Measurements from ENCODE around the gene NEO1. TPM values are rescaled to one million over a fixed set of nuclear protein-coding genes. Genes with fewer than 3 reads are reported as not detected.

The NEO1 gene
- total RNA-seq, 2 donors from 2014 or later, result 7.0 to 8.1 TPM

DNA sequence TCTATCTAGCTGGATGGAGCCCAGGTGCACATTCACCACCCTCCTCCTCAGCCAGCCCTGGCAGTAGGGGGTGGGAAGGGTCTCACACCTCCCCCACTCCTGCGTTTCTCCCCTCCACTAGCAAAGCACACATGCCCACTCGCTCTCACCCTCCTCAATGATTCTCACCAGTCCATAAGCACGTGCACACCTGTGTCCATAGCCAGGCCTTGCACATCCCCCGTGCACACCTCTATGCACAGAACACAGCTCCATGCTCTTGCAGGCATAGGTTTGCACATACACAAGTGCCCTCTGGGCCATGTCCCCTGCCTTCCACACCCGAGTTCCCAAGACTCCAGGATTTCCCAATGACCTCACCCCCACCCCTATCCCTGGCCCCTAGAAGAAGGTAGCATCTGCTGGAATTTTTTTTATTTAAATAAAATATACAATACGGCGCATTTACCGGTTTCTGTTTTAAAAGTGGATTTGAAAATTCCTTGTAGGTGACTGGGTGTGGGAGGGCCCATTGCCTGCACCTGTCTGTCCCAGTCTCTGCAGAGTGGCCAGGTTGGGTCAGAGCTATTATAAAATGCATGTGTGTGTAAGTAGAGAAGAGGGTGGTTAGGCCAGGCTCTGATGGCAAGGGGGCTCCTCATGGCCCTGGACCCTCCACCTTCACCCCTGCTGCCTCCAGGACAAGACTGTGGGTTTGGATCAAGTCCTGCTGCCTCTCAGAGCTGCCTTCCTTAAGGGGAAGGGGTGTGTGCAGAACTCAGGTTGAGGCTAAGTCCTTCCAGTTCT lies 267.4 kb downstream of the NEO1 start:
- DNase-seq, result no peak
- Mint-ChIP-seq H3K9me3 (no peaks in the 10 kb centered on the region), H3K27ac (no peak overlapping the region), H3K4me1 (ENCODE audit: low read depth) (no peaks in the 10 kb centered on the region), H3K4me3 (no peak overlapping the region), H3K36me3 (ENCODE audit: insufficient read depth in 2 of 2) (no peaks in the 10 kb centered on the region), H3K27me3 (ENCODE audit: low read depth) (peaks cover 13% of the 10 kb centered on the region)
- ATAC-seq (replicated peaks in 1 of 2), result no peak

DNA sequence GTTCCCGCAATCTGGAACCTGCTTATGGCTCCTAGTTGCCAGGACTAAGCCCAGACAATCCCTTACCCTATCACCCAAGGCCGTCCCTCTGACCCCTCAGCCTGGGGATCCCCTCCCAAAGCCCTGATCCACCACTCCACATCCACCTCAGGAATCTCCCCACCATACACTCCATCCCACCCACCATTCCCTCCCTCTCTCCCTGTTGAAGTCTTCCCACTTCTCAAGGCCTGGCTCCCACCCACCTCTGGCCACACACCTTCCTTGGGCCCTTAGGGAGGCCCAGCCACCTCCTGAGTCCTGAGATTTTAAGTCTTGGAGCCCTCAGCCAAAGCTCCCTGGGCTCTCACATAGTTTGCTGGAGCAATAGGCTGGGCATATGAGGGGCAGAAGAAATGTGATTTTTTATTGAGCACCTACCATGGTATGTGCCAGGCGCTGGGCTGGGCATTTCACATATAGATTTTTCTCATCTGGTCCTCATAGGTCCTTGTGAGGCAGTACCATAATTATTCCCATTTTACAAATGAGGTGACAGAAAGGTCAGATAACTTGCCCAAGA lies 268.4 kb downstream of the NEO1 start:
- ATAC-seq (replicated peaks in 1 of 2) (no peak), DNase-seq (no peak)
- Mint-ChIP-seq H3K4me3 (no peak overlapping the region), H3K4me1 (ENCODE audit: low read depth) (peaks cover 3% of the 10 kb centered on the region), H3K9me3 (no peaks in the 10 kb centered on the region), H3K36me3 (ENCODE audit: insufficient read depth in 2 of 2) (no peaks in the 10 kb centered on the region), H3K27ac (no peak overlapping the region), H3K27me3 (ENCODE audit: low read depth) (peaks cover 11% of the 10 kb centered on the region)

DNA sequence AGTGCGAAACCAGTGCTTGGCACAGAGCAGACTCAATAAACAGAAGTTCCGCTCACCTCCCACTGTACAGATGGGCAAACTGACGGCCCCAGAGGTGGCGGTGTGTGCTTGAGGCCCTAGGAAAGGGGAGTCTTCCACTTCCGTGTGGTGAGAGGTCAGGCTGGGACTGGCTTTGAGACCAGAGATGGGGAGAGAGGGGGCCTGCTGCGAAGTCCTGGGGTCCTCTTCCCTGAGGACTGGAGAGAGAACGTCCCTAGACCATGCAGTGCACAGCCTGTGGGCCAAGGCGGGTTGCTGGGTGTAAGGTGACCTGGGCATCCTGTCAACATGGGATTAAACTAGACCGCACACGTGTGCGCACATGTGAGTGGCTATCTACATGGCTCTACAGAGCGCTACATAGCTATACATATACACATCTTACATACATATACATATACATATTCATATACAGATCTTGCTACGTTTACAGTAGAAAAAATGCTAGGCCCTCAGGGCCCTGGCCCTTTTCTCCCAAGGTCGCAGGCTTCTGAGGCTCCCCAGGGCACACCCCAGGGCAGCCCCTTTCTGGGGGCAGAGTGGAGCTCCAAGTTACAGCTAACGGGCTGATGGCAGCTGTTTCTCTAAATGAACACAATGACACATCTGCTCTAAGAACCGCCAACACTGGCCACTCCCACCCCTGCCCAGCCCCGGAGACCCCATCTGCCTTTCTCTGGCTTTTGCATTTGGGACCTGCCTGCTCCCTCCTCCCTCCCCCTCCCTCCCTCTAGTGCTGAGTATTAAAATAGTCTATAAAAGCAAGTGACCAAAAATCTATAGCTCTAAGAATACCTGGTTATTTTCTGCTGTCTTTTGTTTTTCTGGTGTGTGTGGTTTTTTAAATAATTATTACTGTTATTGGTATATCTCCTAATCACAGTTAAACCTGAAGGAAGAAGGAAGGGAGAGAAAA lies 269.5 kb downstream of the NEO1 start:
- peaks cover 14% of the 10 kb centered on the region for H3K27me3 Mint-ChIP-seq (ENCODE audit: low read depth)
- ATAC-seq (replicated peaks in 1 of 2) (no peak), DNase-seq (no peak)
- no peaks in the 10 kb centered on the region for H3K36me3 Mint-ChIP-seq (ENCODE audit: insufficient read depth in 2 of 2)
- H3K9me3 Mint-ChIP-seq, result no peaks in the 10 kb centered on the region
- H3K4me1 Mint-ChIP-seq (ENCODE audit: low read depth), result peaks cover 5% of the 10 kb centered on the region
- no peak overlapping the region for H3K4me3 Mint-ChIP-seq
- H3K27ac Mint-ChIP-seq, result no peak overlapping the region

DNA sequence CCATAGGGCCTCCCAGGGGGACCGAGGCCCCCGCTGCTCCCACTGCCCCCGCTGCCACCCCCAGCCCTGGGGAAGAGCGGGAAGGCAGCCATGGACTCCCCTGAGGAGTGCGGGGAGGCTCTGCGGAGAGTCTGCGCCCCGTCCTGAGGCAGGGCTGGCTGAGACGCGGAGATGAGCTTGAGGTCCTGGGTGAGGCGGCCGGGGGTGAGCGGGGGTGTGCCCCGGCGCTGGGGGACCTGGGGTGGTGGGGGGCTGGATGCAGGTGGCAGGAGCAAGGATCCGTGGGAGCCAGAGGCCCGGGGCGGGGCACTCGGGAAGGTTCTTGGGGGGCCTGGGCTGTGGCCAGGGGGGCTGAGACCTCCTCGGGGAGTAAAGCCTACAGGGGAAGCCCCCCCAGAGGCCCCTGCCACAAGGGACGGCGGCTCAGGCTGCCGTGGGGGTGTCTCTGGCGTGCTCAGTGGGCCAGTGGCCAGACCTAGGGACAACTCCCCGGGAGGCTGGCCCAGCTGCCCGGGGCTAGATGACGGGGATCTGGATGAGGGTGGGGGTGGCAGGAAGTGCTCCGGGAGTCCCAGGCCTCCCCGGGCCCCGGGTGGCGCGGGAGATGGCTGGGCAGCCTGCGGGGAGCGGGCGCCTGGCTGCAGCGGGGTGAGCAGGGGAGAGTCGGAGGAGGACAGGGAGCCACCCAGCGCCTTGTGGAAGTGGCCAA lies 270.6 kb downstream of the NEO1 start:
- H3K4me1 Mint-ChIP-seq (ENCODE audit: low read depth), result peaks cover 5% of the 10 kb centered on the region
- H3K36me3 Mint-ChIP-seq (ENCODE audit: insufficient read depth in 2 of 2), result no peaks in the 10 kb centered on the region
- ATAC-seq (replicated peaks in 1 of 2) (no peak), DNase-seq (no peak)
- H3K4me3 Mint-ChIP-seq, result no peak overlapping the region
- peaks cover 14% of the 10 kb centered on the region for H3K27me3 Mint-ChIP-seq (ENCODE audit: low read depth)
- no peak overlapping the region for H3K27ac Mint-ChIP-seq
- no peaks in the 10 kb centered on the region for H3K9me3 Mint-ChIP-seq

DNA sequence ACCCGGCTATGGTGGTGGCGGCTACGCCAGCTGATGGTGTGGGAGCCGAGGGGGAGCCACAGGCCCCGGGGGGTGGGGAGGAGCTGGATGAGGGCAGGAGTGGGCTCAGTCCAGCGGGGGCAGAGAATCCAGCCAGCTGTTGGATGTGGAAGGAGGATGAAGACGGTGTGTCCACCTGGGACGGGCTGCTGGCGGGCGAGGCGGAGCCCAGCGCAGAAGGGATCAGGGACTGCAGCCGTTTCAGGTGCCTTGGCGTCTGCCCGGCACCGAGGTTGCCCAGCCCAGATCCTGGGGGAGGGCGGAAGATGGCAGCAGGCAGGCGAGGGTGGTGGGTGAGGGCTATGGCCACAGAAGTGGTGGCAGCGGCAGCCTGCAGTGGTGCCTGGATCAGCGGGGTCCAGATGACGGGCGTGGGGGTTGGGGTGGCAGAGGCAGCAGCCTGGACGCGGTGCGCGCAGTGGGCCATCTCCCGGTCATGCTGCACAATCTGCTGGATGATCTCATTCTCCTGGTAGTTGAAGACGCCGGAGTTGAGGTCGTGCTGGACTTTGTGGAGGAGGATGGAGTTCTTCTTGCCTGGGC lies 271.2 kb downstream of the NEO1 start:
- no peak overlapping the region for H3K4me3 Mint-ChIP-seq

DNA sequence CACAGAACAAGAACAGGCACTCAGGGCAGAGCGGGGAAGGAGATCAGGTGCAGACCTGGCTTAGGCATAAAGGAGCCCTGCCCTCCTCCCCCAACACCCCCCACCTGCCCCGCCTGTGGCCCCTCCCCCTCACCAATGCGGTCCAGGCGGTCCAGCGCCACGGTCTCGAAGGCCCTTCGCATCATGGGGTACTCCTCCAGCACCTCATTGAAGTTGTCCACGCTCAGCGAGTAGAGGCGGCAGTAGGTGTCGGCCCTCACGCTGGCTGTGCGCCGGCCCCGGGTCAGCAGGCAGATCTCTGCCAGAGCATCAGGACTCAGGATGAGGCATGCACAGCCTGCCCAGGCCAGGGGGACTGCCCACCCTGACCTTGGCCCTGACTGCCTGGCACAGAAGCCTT lies 271.7 kb downstream of the NEO1 start:
- no peak overlapping the region for H3K4me3 Mint-ChIP-seq
- H3K36me3 Mint-ChIP-seq (ENCODE audit: insufficient read depth in 2 of 2), result no peaks in the 10 kb centered on the region
- peaks cover 5% of the 10 kb centered on the region for H3K4me1 Mint-ChIP-seq (ENCODE audit: low read depth)
- DNase-seq, result no peak
- H3K27ac Mint-ChIP-seq, result no peak overlapping the region
- H3K27me3 Mint-ChIP-seq (ENCODE audit: low read depth), result peaks cover 14% of the 10 kb centered on the region
- no peak for ATAC-seq (replicated peaks in 1 of 2)
- H3K9me3 Mint-ChIP-seq, result no peaks in the 10 kb centered on the region

More for the DNA sequence above, 271.2 kb downstream of the NEO1 start:
- Mint-ChIP-seq H3K36me3 (ENCODE audit: insufficient read depth in 2 of 2) (no peaks in the 10 kb centered on the region), H3K27me3 (ENCODE audit: low read depth) (peaks cover 14% of the 10 kb centered on the region), H3K4me1 (ENCODE audit: low read depth) (peaks cover 5% of the 10 kb centered on the region), H3K9me3 (no peaks in the 10 kb centered on the region), H3K27ac (no peak overlapping the region)
- DNase-seq (no peak), ATAC-seq (replicated peaks in 1 of 2) (no peak)

DNA sequence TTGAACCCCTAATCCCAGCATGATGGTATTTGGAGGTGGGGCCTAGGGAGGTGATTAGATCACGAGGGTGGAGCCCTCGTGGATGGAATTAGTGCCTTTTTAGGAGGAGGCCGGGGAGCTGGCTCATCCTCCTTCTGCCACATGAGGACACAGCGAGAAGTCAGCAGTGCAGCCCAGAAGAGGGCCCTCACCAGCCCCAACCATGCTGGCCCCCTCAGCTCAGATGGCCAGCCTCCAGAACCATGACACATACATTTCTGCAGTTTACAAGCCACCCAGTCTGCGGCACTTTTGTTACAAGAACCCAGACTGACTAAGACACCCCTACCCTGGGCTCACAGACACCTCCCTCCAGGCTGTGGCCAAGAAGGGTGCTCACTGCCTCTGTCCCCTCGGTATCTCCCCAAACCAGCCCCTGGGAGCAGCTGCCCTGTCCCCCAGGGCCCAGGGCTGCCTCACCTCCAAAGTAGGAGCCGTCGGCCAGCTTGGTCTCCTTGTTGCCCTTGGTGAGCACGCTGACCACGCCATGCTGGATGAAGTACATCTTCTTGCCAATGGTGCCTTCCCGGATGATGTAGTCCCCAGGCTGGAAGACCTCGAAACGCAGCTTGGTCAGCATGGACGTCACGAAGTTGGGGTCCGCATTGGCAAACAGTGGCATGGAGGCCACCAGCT lies 272.4 kb downstream of the NEO1 start:
- no peak for ATAC-seq (replicated peaks in 1 of 2)
- no peaks in the 10 kb centered on the region for H3K9me3 Mint-ChIP-seq
- H3K4me3 Mint-ChIP-seq, result no peak overlapping the region
- peaks cover 9% of the 10 kb centered on the region for H3K27me3 Mint-ChIP-seq (ENCODE audit: low read depth)
- no peaks in the 10 kb centered on the region for H3K36me3 Mint-ChIP-seq (ENCODE audit: insufficient read depth in 2 of 2)
- H3K27ac Mint-ChIP-seq, result no peak overlapping the region
- DNase-seq, result no peak
- H3K4me1 Mint-ChIP-seq (ENCODE audit: low read depth), result peaks cover 5% of the 10 kb centered on the region

DNA sequence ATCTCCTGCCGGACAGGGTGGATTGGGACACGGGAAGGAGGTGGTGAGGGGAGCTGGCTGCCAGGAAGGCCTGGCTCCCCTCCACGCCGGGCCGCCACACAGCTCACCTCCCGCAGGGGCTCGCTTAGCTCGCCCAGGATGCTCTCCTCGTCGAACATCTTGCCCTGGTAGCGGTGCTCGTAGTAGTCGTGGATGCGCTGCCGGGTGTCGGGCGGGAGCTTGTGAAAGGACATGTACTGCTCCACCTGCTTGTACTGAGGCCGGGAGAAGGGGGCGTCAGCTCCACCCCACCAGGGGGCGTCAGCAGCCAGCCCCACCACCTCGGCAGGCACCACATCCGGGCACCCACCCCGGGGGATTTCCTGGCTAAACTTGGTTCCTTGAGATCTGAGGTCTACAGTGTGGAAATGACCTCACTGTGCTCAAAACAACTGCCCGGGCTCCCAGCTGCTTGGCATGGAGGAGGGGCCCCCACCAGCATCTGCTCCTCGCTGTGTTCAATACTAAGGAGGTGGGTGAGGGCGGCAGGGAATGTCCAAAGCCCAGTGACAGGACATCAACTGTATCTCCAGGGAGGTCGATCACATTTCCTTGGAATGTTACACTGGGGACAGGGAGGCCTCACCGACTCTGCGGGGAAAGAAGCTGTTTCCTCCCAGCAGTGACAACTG lies 273.1 kb downstream of the NEO1 start:
- Mint-ChIP-seq H3K4me3 (peak overlapping the region; percentile 36 to 55), H3K4me1 (ENCODE audit: low read depth) (peaks cover 5% of the 10 kb centered on the region), H3K9me3 (no peaks in the 10 kb centered on the region), H3K27ac (no peak overlapping the region), H3K27me3 (ENCODE audit: low read depth) (peaks cover 5% of the 10 kb centered on the region), H3K36me3 (ENCODE audit: insufficient read depth in 2 of 2) (no peaks in the 10 kb centered on the region)
- peak; percentile 47 to 64 for ATAC-seq (replicated peaks in 1 of 2)
- peak; percentile 33 to 45 for DNase-seq

DNA sequence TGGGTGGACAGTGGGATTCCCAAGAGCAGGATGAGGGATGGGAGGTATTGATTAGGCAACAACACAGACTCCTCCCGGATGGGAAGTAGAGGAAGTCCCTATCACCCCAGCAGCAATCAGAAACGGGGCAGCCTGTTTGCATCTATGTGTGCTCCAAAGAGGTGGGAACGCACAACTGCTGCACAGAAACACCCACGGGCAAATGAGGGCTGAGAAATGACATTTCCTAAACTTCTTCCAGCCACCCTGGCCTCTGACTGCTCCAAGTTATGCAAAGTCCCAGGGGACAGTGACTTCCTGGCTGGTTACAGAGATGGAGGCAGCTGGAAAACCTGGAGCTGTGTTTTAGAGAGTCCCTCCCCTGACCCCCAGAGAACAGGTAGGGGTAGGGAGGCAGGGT lies 273.9 kb downstream of the NEO1 start:
- Mint-ChIP-seq H3K36me3 (ENCODE audit: insufficient read depth in 2 of 2) (no peaks in the 10 kb centered on the region), H3K4me1 (ENCODE audit: low read depth) (peaks cover 5% of the 10 kb centered on the region), H3K27ac (no peak overlapping the region), H3K9me3 (no peaks in the 10 kb centered on the region), H3K4me3 (no peak overlapping the region), H3K27me3 (ENCODE audit: low read depth) (peaks cover 5% of the 10 kb centered on the region)
- ATAC-seq (replicated peaks in 1 of 2), result no peak
- no peak for DNase-seq

DNA sequence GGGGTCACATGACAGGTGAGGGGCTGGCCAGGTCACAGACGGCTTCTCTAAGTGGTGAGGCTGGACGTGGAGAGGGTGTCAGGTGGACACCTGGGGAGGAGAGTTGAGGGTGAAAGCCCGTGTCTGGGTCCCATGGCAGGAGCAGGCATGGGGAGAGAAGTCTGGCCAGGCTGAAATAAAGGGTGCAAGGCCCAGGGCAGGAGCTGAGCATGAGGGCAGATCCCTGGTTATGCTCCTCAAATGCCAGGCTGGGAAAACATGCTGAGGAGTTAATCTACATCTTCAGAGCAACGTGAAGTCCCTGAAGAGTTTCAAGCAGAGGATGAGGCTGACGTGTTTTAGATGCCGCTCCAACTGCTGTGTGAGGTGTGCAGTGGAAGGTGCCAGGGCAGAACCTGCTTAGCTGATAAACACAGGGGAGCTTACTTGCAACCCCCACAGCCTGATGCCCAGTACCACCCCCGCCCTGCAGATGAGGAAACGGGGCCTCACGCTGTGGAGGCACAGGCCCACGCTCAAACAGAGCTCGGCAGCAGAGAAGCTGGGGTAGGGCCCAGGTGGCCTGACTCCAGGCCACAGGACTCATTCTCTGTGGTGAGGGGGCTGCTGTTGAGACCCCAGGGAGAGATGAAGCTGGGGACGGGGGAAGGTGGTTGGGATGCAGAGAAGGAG lies 276.0 kb downstream of the NEO1 start:
- H3K4me1 Mint-ChIP-seq (ENCODE audit: low read depth), result peaks cover 5% of the 10 kb centered on the region
- ATAC-seq (replicated peaks in 1 of 2), result no peak
- H3K27me3 Mint-ChIP-seq (ENCODE audit: low read depth), result peaks cover 5% of the 10 kb centered on the region
- no peak overlapping the region for H3K27ac Mint-ChIP-seq
- H3K9me3 Mint-ChIP-seq, result no peaks in the 10 kb centered on the region
- H3K36me3 Mint-ChIP-seq (ENCODE audit: insufficient read depth in 2 of 2), result no peaks in the 10 kb centered on the region
- no peak overlapping the region for H3K4me3 Mint-ChIP-seq
- DNase-seq, result no peak

DNA sequence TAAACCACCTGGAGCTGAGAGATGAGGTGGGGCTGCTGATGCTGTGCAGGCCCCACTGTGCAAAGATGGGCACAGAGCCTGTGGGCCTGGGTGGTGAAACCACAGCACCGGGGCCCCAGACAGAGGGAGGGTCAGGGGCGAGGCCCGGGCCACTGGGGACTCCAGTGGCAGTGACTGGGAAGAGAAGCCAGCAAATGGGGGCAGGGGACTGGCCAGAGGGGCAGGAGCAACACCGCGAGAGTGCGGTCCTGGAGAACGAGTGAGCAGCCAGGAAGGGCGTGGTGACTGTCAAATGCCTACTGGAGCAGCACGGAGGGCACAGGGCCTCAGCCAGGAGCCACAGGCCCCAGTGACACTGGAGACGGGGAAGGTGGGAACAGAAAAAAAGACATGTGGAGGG lies 276.7 kb downstream of the NEO1 start:
- Mint-ChIP-seq H3K27me3 (ENCODE audit: low read depth) (peaks cover 5% of the 10 kb centered on the region), H3K36me3 (ENCODE audit: insufficient read depth in 2 of 2) (no peaks in the 10 kb centered on the region), H3K27ac (no peak overlapping the region), H3K4me1 (ENCODE audit: low read depth) (peaks cover 5% of the 10 kb centered on the region), H3K9me3 (no peaks in the 10 kb centered on the region), H3K4me3 (no peak overlapping the region)
- ATAC-seq (replicated peaks in 1 of 2) (no peak), DNase-seq (no peak)
